Stimulated activated CD4-positive, alpha-beta T cell treated with anti-CD3 and anti-CD28 coated beads, Interleukin-12 subunit alpha, Interleukin-12 subunit beta, amount 100 ng/mL, for 48 hours (primary cell): ENCODE measurements around the gene ANGPTL1.

Source experiments
- DNase-seq, 3 donors: peaks; one replicate each; pipeline ENCODE4 v3.0.0-alpha.2; 2020; ENCODE audit warnings: low read depth in 2 of 3, low spot score in 1 of 3

The ANGPTL1 gene, protein sequence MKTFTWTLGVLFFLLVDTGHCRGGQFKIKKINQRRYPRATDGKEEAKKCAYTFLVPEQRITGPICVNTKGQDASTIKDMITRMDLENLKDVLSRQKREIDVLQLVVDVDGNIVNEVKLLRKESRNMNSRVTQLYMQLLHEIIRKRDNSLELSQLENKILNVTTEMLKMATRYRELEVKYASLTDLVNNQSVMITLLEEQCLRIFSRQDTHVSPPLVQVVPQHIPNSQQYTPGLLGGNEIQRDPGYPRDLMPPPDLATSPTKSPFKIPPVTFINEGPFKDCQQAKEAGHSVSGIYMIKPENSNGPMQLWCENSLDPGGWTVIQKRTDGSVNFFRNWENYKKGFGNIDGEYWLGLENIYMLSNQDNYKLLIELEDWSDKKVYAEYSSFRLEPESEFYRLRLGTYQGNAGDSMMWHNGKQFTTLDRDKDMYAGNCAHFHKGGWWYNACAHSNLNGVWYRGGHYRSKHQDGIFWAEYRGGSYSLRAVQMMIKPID

GRCh38 chr1:178870944-178871343, at the start of gene ANGPTL1:
Gene ANGPTL1 (minus strand): TSS chr1:178871077. CDS start chr1:178865776, 5,301 bp downstream.
- DNase-seq = no peak

DNA sequence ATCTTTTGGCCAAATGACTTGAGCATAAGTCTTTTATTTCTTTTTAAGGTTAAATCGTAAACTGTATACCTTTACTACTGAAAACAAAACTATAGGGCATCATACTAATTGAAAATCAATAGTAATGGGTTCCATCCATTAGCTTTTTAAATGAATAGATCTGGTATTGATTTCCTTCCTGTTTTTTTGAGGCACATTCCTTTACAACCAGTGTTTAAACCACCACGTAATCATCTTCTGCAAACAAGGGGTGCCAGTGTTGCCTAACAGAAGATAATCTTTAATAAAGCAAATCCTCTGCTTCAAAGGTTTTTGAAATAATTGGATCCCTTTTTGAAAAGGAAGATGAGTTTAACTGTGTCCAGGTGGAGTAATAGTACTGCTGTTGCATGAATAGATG, 48.7 kb upstream of the ANGPTL1 start:
- no peak for DNase-seq

DNA sequence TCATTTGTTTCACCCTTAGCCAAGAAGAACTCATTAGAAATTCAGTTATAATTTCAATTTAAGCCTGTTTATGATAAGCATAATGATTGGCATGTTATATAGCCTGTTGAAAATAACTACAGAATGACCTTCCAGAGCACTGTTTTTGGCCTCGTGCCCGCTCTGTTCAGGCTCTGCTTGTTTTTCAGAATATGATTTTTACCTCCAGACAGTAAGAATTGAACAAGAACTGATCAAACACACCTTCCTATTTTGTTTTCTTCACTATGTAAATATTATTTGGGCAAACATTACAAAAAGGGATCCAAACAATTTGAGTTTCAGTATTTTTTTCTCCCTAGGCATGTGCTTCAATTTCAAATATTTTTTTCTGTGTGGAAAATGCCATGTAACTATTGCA, 48.1 kb upstream of the ANGPTL1 start:
- no peak for DNase-seq

DNA sequence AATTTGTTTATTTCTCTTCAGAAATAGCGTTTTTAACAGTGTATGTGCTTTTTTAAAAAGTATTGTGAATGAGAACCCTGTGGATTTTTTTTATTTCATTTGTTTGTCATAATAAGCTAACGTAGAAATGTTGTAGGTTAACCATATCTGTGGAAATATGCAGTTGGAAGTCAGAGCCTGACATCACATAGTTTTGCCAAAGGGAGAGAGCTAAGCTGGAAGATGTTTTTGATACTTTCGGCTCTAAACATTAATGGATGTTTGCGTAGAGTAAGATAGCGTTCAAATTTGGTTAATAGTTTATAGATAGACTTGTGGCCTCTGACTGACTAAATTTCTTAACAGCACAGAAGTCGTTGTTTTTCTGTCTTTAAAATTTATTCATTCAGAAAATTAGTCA, 47.4 kb upstream of the ANGPTL1 start:
- no peak for DNase-seq

DNA sequence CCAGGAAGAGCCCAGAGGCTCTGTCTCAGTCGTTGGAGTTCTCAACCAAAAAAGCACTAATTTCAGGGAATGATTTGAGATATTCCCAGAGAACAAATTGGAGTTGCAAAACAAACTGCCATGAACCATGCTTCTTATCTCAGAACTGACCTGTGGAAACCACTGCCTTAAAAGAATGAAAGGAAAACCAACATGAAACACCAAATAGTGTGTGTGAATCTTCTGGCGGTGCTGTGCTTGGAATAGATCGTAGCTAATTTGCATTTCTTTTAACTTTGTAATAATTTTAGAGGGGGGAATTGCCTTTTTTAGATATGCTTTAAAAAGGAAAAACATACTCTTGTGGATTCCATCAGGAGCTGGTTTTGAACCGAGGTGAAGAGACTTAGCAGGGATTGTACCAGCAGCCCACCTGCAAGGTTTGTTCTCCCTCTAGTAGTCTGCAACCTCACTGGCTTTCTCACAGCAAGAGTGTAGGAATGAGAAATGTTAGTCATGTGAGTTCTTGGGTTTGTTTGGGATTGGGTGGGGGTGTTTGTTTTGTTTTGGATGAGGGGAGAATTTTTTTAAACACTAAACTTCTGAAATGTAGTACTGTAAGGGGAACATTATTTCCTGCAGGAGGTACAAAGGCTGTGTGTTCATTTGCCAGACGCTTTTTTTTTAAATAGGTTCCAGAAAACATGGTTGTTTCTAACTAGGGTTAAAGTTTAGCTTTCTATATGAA, 45.7 kb upstream of the ANGPTL1 start:
- no peak for DNase-seq

GRCh38 chr1:178912597-178912996, 41.7 kb upstream of the ANGPTL1 start:
- DNase-seq = no peak

DNA sequence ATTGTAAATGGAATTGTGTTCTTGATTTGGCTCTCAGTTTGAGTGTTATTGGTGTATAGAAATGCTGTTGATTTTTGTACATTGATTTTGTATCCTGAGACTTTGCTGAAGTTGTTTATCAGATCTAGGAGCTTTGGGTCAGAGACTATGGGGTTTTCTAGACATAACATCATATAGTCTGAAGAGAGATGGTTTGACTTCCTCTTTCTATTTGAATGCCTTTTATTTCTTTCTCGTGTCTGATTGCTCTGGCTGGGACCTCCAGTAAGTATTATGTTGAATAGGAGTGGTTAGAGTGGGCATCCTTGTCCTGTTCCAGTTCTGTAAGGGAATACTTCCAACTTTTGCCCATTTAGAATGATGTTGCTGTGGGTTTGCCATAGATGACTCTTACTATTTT, 39.1 kb upstream of the ANGPTL1 start:
- DNase-seq = no peak

GRCh38 chr1:178908358-178908757, 37.5 kb upstream of the ANGPTL1 start:
- no peak for DNase-seq

DNA sequence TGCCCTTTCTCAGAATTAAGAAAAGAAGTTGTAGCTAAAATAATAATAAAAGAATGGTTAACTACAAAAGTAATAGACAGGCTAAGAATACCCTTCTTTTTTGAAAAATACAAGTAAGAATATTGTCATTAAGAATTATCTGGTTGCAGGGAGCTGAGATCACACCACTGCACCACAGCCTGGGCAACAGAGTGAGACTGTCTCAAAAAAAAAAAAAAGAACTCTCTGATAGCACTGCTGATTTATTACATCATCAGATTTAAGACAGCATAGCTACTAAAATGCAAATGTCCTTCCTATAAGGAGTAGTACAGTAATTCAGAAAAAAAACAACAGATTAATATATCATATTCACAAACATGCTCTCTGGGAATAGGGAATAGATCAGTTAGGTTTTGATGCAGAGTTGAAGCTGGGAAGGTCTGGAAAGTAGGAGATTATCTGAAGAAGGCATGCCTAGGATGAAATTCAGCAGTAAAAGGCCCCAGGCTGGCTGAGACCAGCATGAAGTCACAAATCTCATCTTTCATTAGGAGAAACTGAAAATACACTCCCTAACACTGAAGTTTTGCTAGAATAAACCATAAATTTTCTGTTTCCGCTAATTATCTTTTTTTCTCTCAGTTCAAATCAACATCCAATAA, 30.7 kb upstream of the ANGPTL1 start:
- DNase-seq = no peak

- no peak for DNase-seq
These were observed 28.5 kb upstream of the ANGPTL1 start for GRCh38 chr1:178899402-178899801.

GRCh38 chr1:178898401-178898800, 27.5 kb upstream of the ANGPTL1 start:
- no peak for DNase-seq

DNA sequence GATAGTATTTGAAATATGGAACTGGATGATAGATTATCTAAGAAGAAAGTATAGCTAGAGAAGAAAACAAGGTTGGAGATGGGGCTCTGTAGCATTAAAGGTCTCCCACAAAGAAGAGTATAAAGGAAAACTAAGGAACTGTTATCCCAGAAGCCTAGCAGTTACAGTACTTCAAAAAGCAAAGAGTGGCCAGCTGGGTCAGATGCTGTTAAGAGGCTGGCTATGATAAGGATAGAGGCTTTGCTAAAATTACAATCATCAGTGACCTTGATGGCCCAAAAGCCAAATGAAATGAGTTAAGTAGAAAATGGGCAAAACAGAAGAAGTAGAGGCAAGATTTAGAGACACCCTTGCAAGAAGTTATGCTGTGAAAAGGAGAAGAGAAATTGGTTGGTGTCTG, 25.1 kb upstream of the ANGPTL1 start:
- no peak for DNase-seq

GRCh38 chr1:178886551-178886950, 15.7 kb upstream of the ANGPTL1 start:
- no peak for DNase-seq

DNA sequence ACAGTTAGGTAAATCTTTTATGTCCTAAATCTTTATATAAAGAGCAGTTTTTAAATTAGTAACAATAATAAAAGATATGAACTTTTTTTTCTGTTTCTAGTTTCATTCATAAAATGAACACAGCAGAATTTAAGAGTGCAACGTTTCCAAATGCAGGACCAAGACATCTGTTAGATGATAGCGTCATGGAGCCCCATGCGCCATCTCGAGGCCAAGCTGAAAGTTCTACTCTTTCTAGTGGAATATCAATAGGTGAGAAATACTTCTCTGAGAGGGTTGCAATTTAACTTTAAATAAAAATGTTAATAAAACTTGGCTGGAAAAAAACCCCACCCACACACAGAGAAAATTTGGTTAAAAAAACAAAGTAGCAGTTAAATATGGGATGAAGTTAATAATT, 15.0 kb upstream of the ANGPTL1 start:
- DNase-seq = no peak

DNA sequence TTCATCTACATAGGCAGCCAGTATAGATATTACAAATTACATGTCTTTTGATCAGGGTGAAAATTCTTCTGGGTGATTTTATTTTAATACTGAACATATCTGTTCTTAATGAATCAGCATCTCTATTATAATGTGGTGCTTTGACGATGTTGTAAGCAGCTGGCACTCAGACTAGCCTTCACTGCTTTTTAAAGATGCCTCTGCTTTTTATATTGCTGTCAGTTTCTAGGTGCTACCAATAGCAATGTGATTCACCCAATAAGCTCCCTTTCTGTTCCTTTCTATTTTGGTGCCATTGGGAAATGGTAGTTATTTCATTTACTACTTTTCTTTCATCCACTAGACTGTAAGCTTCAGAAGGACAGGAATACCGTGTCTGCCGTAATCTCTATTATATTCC, 11.1 kb upstream of the ANGPTL1 start:
- DNase-seq = no peak

- DNase-seq = no peak
These were observed 7.0 kb upstream of the ANGPTL1 start for GRCh38 chr1:178877896-178878295.

- no peak for DNase-seq
These were observed 5.1 kb upstream of the ANGPTL1 start for GRCh38 chr1:178875936-178876335.

DNA sequence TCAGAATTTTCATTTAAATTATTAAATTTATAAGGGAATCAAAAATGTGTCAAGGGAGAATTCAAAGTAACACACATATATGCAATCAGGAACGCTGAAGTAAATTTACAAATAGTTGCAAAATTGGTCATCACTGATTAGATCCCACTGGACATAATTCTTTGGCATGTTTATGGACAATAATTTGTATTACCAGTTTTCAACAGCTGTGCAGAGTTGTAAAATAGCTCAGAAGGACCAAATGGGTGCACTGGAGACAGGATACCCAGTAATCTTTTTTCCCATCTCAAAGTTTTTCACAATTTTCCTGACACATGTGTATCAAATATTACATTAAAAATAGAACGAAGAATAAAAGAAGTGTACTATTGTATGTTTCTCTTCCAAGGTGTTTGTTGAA, 4.1 kb upstream of the ANGPTL1 start:
- DNase-seq = no peak

DNA sequence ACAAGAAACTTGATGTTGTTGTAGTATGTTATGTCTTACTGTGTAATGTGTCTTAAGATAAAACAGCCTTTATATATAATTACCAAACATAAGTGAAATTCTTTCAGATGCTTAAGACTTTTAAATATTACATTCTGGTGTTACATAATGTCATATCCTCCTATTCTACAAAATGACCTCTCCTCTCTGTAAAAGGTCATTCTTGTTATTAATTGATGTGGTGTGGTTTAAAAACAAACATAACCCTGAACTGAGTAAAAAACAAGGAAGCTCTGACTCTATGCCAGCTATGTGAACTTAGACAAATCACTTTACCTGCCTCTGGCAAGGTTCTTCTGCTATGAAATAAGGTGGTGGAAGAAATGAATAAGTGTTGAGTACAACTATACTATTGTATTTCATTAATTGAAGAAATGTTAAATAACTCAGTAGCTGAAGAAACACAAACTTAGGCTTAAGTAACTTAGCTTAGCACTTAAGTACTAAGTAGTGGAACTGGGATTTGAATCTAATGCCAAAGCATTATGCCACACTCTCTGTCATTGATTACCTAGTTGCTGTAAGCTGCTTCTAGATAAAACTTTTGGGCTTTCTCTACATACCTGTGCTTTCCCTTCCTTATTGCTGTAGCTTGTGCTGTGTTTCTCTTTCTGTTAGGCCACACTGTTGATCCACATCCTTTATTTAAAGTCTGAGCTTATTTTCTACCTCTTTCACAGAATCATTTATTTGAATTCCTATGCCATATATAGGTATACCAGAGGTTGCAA, 859 bp upstream of the ANGPTL1 start:
- no peak for DNase-seq

- DNase-seq = no peak
These were observed 656 bp downstream of the ANGPTL1 start for GRCh38 chr1:178870221-178870620.

GRCh38 chr1:178869119-178869697, 1.7 kb downstream of the ANGPTL1 start:
- DNase-seq = no peak
